ENCODE measurements around the gene TTLL6. TPM values are rescaled to one million over a fixed set of nuclear protein-coding genes. Genes with fewer than 3 reads are reported as not detected.
A peak's percentile ranks its signal among the peaks of the same experiment; 100 is the strongest.

TTLL6 gene
- total RNA-seq, 1 experiment from 2014 or later = 2.4 TPM

DNA sequence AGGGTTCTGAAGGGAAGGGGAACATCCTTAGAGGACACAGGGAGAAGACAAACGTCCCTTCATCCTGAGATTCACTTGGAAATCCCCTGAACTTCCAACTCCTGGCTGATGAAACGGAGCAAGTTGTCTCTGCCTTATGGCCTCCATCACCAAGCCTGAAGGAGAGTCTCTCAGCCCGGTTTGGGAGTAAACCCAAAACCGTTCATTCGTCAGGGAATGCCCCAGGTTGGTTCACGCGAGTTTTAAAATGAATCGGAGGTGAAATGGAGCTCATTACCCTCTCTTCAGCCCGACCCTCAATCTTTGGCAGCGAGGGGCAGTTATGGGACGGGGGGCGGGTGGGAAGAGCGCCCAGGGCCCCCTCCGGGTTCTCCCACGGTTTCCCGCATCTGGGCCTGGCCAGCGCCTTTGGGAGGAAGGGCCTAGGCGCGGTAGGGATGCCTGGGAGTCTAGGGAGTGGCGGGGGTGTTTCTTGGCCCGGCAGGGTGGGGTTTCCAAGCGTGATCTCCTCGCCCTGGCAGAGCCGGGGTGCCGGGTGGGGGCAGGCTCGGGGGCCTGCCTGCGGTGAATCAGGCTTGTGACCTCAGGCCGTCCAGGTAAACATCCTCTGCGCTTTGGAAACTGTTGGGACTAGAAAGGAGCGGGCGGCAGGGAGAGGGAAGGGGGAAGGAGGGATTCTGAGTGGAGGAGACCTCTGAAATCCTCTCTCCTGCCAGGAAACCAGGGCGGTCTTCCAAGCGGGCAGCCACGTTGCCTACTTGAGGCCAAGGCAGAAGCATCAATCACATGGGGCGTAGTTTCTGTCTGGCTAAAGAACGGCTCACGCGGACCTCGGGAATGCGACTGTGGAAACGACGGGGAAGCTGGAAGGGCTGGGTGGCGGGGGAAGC, 64.4 kb downstream of the TTLL6 start:
- H3K14ac ChIP-seq (ENCODE audit: insufficient read depth, low read length) = no peak overlapping the region
- Mint-ChIP-seq H3K27ac (no peak overlapping the region), H3K36me3 (ENCODE audit: insufficient read depth in 1 of 3, low read depth in 3 of 3) (no peaks in the 10 kb centered on the region; a peak in 1 of 7 replicates), H3K4me1 (peaks cover 5 to 8% of the 10 kb centered on the region in 2 experiments), H3K9me3 (peaks cover 0 to 5% of the 10 kb centered on the region in 2 experiments; a peak in 2 of 5 replicates), H3K27me3 (ENCODE audit: low read depth) (peaks cover 100% of the 10 kb centered on the region), H3K4me3 (no peak overlapping the region)
- H2AK5ac ChIP-seq (ENCODE audit: insufficient read length, low read length) = no peak overlapping the region
- no peak overlapping the region for H4K5ac ChIP-seq (ENCODE audit: insufficient read length, low read depth, low read length)
- no peaks in the 10 kb centered on the region for H3K9me3 ChIP-seq (ENCODE audit: control insufficient read depth, low read depth, low read length)
- H3K4me2 ChIP-seq (ENCODE audit: insufficient read depth, insufficient read length, low read length) = no peak overlapping the region
- no peak overlapping the region for H2BK20ac ChIP-seq (ENCODE audit: low read depth, low read length, poor library complexity, severe bottlenecking)
- no peak overlapping the region for H2BK5ac ChIP-seq (ENCODE audit: insufficient read length, low read length)
- H4K20me1 ChIP-seq (ENCODE audit: control insufficient read depth, insufficient read depth, insufficient read length) = no peaks in the 10 kb centered on the region
- H4K8ac ChIP-seq (replicated peaks; ENCODE audit: insufficient read length, low read depth, low read length) = no peak overlapping the region
- H3K79me2 ChIP-seq (ENCODE audit: insufficient read depth, low read length) = no peaks in the 10 kb centered on the region
- no CpG with 5 or more reads among the region's 43 CpGs for WGBS (ENCODE audit: extremely low coverage, insufficient read length, low lambda C conversion rate)
- no peaks in the 10 kb centered on the region for H3K23me2 ChIP-seq (ENCODE audit: insufficient read length, low read depth, low read length, poor library complexity, severe bottlenecking)
- H2AFZ ChIP-seq (ENCODE audit: low read length) = no peak overlapping the region
- no peak for TF ChIP-seq CTCF (conservative IDR thresholded peaks at IDR 0.05)
- H3K9ac ChIP-seq (ENCODE audit: extremely low read depth, insufficient read length, low read length) = no peak overlapping the region
- no peak overlapping the region for H4K91ac ChIP-seq (ENCODE audit: insufficient read length, low read depth, low read length)
- H3K79me1 ChIP-seq (ENCODE audit: insufficient read depth, low read depth, low read length, poor library complexity, severe bottlenecking) = no peaks in the 10 kb centered on the region
- no peak overlapping the region for H3K23ac ChIP-seq (ENCODE audit: insufficient read length, low read depth, low read length)
- H3K4me1 ChIP-seq (ENCODE audit: insufficient read depth, low read length) = no peaks in the 10 kb centered on the region
- no peak overlapping the region for H3K56ac ChIP-seq (ENCODE audit: insufficient read length, low read depth, low read length)
- no peak overlapping the region for H2BK12ac ChIP-seq (ENCODE audit: insufficient read length, low read depth, low read length)
- no peak overlapping the region for H2BK120ac ChIP-seq (ENCODE audit: low read depth, low read length, poor library complexity, severe bottlenecking)
- peaks cover 97% of the 10 kb centered on the region for H3K27me3 ChIP-seq (ENCODE audit: insufficient read depth, low read length)
- H2BK15ac ChIP-seq (ENCODE audit: low read depth, low read length) = no peak overlapping the region
- no peak overlapping the region for H3T11ph ChIP-seq (ENCODE audit: low read length)
- peak; percentile 47 for DNase-seq
- H3K4ac ChIP-seq (ENCODE audit: low read depth, low read length) = no peak overlapping the region
- no peak overlapping the region for H3K27ac ChIP-seq (ENCODE audit: insufficient read length, low read depth, low read length)
- no peak overlapping the region for H3K18ac ChIP-seq (ENCODE audit: insufficient read length, low read depth, low read length)

All from H9 (cell line).